ENCODE measurements around the gene AMTN.

The AMTN gene

GRCh38 chr4:70522626-70523025 lies 4.3 kb downstream of the AMTN start:
- no peak for TF ChIP-seq EP300 (IDR thresholded peaks at IDR 0.05; ENCODE audit: borderline replicate concordance)
- TF ChIP-seq CREB1 (IDR thresholded peaks at IDR 0.05; ENCODE audit: low read depth), result no peak
- TF ChIP-seq REST (IDR thresholded peaks at IDR 0.05; ENCODE audit: low read depth), result no peak
- TF ChIP-seq MAX (IDR thresholded peaks at IDR 0.05), result no peak
- no peak for TF ChIP-seq USF1 (IDR thresholded peaks at IDR 0.05)
- TF ChIP-seq TEAD4 (IDR thresholded peaks at IDR 0.05), result no peak
- TF ChIP-seq YY1 (IDR thresholded peaks at IDR 0.05; ENCODE audit: low read depth), result no peak
- TF ChIP-seq TCF12 (IDR thresholded peaks at IDR 0.05; ENCODE audit: low read depth), result no peak
- TF ChIP-seq ZBTB7A (IDR thresholded peaks at IDR 0.05; ENCODE audit: low read depth), result no peak
- no peak for TF ChIP-seq EGR1 (IDR thresholded peaks at IDR 0.05)
- no peak for TF ChIP-seq NFIC (IDR thresholded peaks at IDR 0.05)
- no peak for TF ChIP-seq RAD21 (IDR thresholded peaks at IDR 0.05; ENCODE audit: low read depth)
- no peak for TF ChIP-seq FOXM1 (IDR thresholded peaks at IDR 0.05; ENCODE audit: borderline replicate concordance, low read depth)
- TF ChIP-seq TAF1 (IDR thresholded peaks at IDR 0.05; ENCODE audit: low read depth), result no peak
- no peak for TF ChIP-seq CEBPB (IDR thresholded peaks at IDR 0.05)

- no peak for TF ChIP-seq EGR1 (IDR thresholded peaks at IDR 0.05)
- no peak for TF ChIP-seq TEAD4 (IDR thresholded peaks at IDR 0.05)
- no peak for TF ChIP-seq NFIC (IDR thresholded peaks at IDR 0.05)
- TF ChIP-seq RAD21 (IDR thresholded peaks at IDR 0.05; ENCODE audit: low read depth), result no peak
- no peak for TF ChIP-seq EP300 (IDR thresholded peaks at IDR 0.05; ENCODE audit: borderline replicate concordance)
These were observed 12.6 kb downstream of the AMTN start for GRCh38 chr4:70530997-70531396.

GRCh38 chr4:70531981-70532380 lies 13.6 kb downstream of the AMTN start:
- TF ChIP-seq CEBPB (IDR thresholded peaks at IDR 0.05), result no peak
- TF ChIP-seq TAF1 (IDR thresholded peaks at IDR 0.05; ENCODE audit: low read depth), result no peak
- TF ChIP-seq ZBTB7A (IDR thresholded peaks at IDR 0.05; ENCODE audit: low read depth), result no peak
- TF ChIP-seq TEAD4 (IDR thresholded peaks at IDR 0.05), result no peak
- no peak for TF ChIP-seq YY1 (IDR thresholded peaks at IDR 0.05; ENCODE audit: low read depth)
- TF ChIP-seq CREB1 (IDR thresholded peaks at IDR 0.05; ENCODE audit: low read depth), result no peak
- no peak for TF ChIP-seq FOXM1 (IDR thresholded peaks at IDR 0.05; ENCODE audit: borderline replicate concordance, low read depth)
- TF ChIP-seq TCF12 (IDR thresholded peaks at IDR 0.05; ENCODE audit: low read depth), result no peak
- TF ChIP-seq USF1 (IDR thresholded peaks at IDR 0.05), result no peak
- TF ChIP-seq EGR1 (IDR thresholded peaks at IDR 0.05), result no peak
- no peak for TF ChIP-seq NFIC (IDR thresholded peaks at IDR 0.05)
- TF ChIP-seq MAX (IDR thresholded peaks at IDR 0.05), result no peak
- no peak for TF ChIP-seq REST (IDR thresholded peaks at IDR 0.05; ENCODE audit: low read depth)
- TF ChIP-seq RAD21 (IDR thresholded peaks at IDR 0.05; ENCODE audit: low read depth), result no peak
- TF ChIP-seq EP300 (IDR thresholded peaks at IDR 0.05; ENCODE audit: borderline replicate concordance), result no peak

GRCh38 chr4:70533211-70533610 lies 14.8 kb downstream of the AMTN start:
- TF ChIP-seq TEAD4 (IDR thresholded peaks at IDR 0.05) (no peak), NFIC (IDR thresholded peaks at IDR 0.05) (no peak), USF1 (IDR thresholded peaks at IDR 0.05) (no peak), TCF12 (IDR thresholded peaks at IDR 0.05; ENCODE audit: low read depth) (no peak), TAF1 (IDR thresholded peaks at IDR 0.05; ENCODE audit: low read depth) (no peak), YY1 (IDR thresholded peaks at IDR 0.05; ENCODE audit: low read depth) (no peak), ZBTB7A (IDR thresholded peaks at IDR 0.05; ENCODE audit: low read depth) (no peak), MAX (IDR thresholded peaks at IDR 0.05) (no peak), RAD21 (IDR thresholded peaks at IDR 0.05; ENCODE audit: low read depth) (no peak), EGR1 (IDR thresholded peaks at IDR 0.05) (no peak), REST (IDR thresholded peaks at IDR 0.05; ENCODE audit: low read depth) (no peak), CEBPB (IDR thresholded peaks at IDR 0.05) (no peak), EP300 (IDR thresholded peaks at IDR 0.05; ENCODE audit: borderline replicate concordance) (no peak), FOXM1 (IDR thresholded peaks at IDR 0.05; ENCODE audit: borderline replicate concordance, low read depth) (no peak), CREB1 (IDR thresholded peaks at IDR 0.05; ENCODE audit: low read depth) (no peak)

Data from Ishikawa (cell line).